Raji (cell line): ENCODE results near the gene BTBD6.

Source experiments
- POLR2A ChIP-seq: IDR thresholded peaks from 2 replicates; pipeline ENCODE4 v1.6.1; 2011; ENCODE audit warnings: low read depth, low read length, control low read depth; ENCODE audit not compliant: insufficient read depth

Gene BTBD6

GRCh38 chr14:105249182-105250007 is 1.1 kb downstream of the BTBD6 start:
- TF ChIP-seq POLR2A = no peak

- no peak for TF ChIP-seq POLR2A
Observed at GRCh38 chr14:105250008-105250366, 1.7 kb downstream of the BTBD6 start.

- no peak for TF ChIP-seq POLR2A
Observed at GRCh38 chr14:105250986-105251385, 2.7 kb downstream of the BTBD6 start.

GRCh38 chr14:105251920-105252319 is 3.6 kb downstream of the BTBD6 start:
- TF ChIP-seq POLR2A = no peak

- TF ChIP-seq POLR2A = no peak
Observed at GRCh38 chr14:105252552-105253328, 4.4 kb downstream of the BTBD6 start.

- TF ChIP-seq POLR2A = no peak
Observed at GRCh38 chr14:105253329-105253682, 5.0 kb downstream of the BTBD6 start.

- TF ChIP-seq POLR2A = no peak
Observed at GRCh38 chr14:105255021-105255507, 6.7 kb downstream of the BTBD6 start.

GRCh38 chr14:105256292-105256960 is 8.1 kb downstream of the BTBD6 start:
- no peak for TF ChIP-seq POLR2A

GRCh38 chr14:105257464-105257863 is 9.1 kb downstream of the BTBD6 start:
- no peak for TF ChIP-seq POLR2A

GRCh38 chr14:105258846-105259245 is 10.5 kb downstream of the BTBD6 start:
- TF ChIP-seq POLR2A = no peak

GRCh38 chr14:105260959-105261358 is 12.6 kb downstream of the BTBD6 start:
- TF ChIP-seq POLR2A = no peak

- TF ChIP-seq POLR2A = no peak
Observed at GRCh38 chr14:105261781-105262180, 13.4 kb downstream of the BTBD6 start.

GRCh38 chr14:105267820-105268548 is 19.7 kb downstream of the BTBD6 start:
- no peak for TF ChIP-seq POLR2A

- TF ChIP-seq POLR2A = no peak
Observed at GRCh38 chr14:105268736-105269354, 20.5 kb downstream of the BTBD6 start.
